Activated B cell treated with CpG ODN at 0.5 μM for 24 hours (primary cell): Measurements from ENCODE around the gene AHSP. TPM values are rescaled to one million over a fixed set of nuclear protein-coding genes. Genes with fewer than 3 reads are reported as not detected.
A peak's percentile ranks its signal among the peaks of the same experiment; 100 is the strongest.
"Not testable (repeated sequence)": the region's sequence is repeated elsewhere in the genome, so short reads cannot be mapped to it uniquely, and the experiment has no call there.

Experiments used
- ATAC-seq: fragments of 200-7000 bp; cut with Tn5 transposase; one replicate; pipeline ENCODE4 v1.10.0; 2021; ENCODE audit warnings: low read depth, mild to moderate bottlenecking, moderate library complexity
- CTCF ChIA-PET: fragments of 350-600 bp; sonication (Branson Sonifier 250); formaldehyde crosslinking; loops from one replicate; lab custom pipeline; 2021; ENCODE audit warnings: antibody characterized with exemption; lab: Charles Lee
- POLR2A ChIA-PET: fragments of 350-600 bp; sonication (Branson Sonifier 250); formaldehyde crosslinking; loops from one replicate; lab custom pipeline; 2021; ENCODE audit warnings: antibody characterized with exemption; lab: Charles Lee
- DNase-seq: peaks from one replicate; pipeline ENCODE4 v3.0.0; 2022
- H3K27ac Mint-ChIP-seq: one replicate; pipeline ENCODE4 v1.8.0; 2020; ENCODE audit warnings: mixed read lengths
- H3K27me3 Mint-ChIP-seq: one replicate; pipeline ENCODE4 v1.8.0; 2021; ENCODE audit warnings: mixed read lengths
- H3K36me3 Mint-ChIP-seq: one replicate; pipeline ENCODE4 v1.8.0; 2021; ENCODE audit warnings: low read depth, mixed read lengths
- H3K4me1 Mint-ChIP-seq: one replicate; pipeline ENCODE4 v1.8.0; 2021; ENCODE audit warnings: mixed read lengths
- H3K4me3 Mint-ChIP-seq: one replicate; pipeline ENCODE4 v1.8.0; 2020; ENCODE audit warnings: mild to moderate bottlenecking, mixed read lengths
- H3K9me3 Mint-ChIP-seq: one replicate; pipeline ENCODE4 v1.8.0; 2020; ENCODE audit warnings: mixed read lengths
- intact Hi-C: fragments of 100-400 bp; cut with micrococcal nuclease; formaldehyde crosslinking; loops from one replicate; pipeline ENCODE4 v1.15.1; 2024
- total RNA-seq: library from RNA; stranded (reverse); gene quantifications from 2 replicates; pipeline ENCODE4 v1.2.3, GENCODE V29; 2022
- TF ChIP-seq, protein P1 (sequence below): fragments of 200-600 bp; IDR thresholded peaks from one replicate; pipeline ENCODE4 v1.8.0; 2022; ENCODE audit warnings: antibody characterized with exemption, mild to moderate bottlenecking

Gene AHSP
- total RNA-seq, 1 donor from 2014 or later: not detected

DNA sequence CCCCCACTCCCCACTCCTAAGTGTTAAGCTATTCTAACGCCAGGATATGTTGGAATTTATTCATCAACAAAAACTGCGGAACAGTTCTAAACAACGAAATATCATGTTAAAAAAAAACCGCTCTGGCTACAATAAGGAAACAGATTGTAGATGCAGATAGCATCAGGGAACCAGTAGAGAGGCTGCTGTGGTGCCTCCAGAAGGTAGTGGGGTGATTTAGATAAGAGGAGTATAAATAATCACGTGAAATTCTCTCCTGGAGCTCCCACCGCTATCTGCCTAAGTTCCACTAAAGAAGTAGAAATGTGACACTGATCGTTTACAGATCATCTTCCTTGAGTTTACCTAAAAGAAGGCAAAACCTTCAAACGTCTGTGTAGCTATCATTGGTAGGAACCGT is 8.0 kb downstream of the AHSP start:
- no peak overlapping the region for H3K4me3 Mint-ChIP-seq
- ATAC-seq: no peak

DNA sequence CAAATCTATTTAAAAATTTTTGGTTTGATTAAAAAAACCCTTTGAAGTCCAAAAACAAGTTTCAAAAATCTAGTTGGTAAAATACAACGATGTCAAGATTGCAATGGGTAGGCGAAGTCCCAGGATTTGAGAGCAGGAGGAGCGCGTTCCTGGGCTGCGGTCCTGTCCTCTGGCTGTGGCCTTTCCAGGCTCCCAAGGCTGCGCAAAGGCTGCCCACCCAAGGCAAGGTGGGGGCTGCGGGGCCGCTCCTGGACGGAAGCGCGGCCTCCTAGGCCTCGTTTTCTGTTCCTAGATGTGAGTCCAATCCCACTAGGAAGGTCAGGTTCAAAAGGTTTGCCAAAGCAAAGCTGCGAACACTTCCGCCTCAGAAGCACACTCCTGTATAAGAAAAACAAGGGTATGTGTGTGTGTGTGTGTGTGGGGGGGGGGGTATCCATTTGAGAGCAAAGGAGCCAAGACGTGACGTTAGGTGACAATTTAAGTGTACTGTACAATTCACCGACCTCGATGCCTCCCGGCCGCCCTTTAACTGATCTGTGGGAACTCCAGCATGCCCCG is 9.2 kb downstream of the AHSP start:
- CTCF ChIA-PET: no interaction called here
- intact Hi-C loops: no loop called here
- ATAC-seq: no peak

More for the DNA sequence above, 8.0 kb downstream of the AHSP start:
- TF ChIP-seq, protein P1, sequence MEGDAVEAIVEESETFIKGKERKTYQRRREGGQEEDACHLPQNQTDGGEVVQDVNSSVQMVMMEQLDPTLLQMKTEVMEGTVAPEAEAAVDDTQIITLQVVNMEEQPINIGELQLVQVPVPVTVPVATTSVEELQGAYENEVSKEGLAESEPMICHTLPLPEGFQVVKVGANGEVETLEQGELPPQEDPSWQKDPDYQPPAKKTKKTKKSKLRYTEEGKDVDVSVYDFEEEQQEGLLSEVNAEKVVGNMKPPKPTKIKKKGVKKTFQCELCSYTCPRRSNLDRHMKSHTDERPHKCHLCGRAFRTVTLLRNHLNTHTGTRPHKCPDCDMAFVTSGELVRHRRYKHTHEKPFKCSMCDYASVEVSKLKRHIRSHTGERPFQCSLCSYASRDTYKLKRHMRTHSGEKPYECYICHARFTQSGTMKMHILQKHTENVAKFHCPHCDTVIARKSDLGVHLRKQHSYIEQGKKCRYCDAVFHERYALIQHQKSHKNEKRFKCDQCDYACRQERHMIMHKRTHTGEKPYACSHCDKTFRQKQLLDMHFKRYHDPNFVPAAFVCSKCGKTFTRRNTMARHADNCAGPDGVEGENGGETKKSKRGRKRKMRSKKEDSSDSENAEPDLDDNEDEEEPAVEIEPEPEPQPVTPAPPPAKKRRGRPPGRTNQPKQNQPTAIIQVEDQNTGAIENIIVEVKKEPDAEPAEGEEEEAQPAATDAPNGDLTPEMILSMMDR: no peak
- Mint-ChIP-seq H3K27ac (no peak overlapping the region), H3K9me3 (no peaks in the 10 kb centered on the region), H3K36me3 (peaks cover 1% of the 10 kb centered on the region), H3K27me3 (peaks cover 42% of the 10 kb centered on the region), H3K4me1 (peaks cover 4% of the 10 kb centered on the region)
- no peak for DNase-seq
- intact Hi-C loops: no loop called here
- ChIA-PET CTCF (no interaction called here), POLR2A (no interaction called here)

DNA sequence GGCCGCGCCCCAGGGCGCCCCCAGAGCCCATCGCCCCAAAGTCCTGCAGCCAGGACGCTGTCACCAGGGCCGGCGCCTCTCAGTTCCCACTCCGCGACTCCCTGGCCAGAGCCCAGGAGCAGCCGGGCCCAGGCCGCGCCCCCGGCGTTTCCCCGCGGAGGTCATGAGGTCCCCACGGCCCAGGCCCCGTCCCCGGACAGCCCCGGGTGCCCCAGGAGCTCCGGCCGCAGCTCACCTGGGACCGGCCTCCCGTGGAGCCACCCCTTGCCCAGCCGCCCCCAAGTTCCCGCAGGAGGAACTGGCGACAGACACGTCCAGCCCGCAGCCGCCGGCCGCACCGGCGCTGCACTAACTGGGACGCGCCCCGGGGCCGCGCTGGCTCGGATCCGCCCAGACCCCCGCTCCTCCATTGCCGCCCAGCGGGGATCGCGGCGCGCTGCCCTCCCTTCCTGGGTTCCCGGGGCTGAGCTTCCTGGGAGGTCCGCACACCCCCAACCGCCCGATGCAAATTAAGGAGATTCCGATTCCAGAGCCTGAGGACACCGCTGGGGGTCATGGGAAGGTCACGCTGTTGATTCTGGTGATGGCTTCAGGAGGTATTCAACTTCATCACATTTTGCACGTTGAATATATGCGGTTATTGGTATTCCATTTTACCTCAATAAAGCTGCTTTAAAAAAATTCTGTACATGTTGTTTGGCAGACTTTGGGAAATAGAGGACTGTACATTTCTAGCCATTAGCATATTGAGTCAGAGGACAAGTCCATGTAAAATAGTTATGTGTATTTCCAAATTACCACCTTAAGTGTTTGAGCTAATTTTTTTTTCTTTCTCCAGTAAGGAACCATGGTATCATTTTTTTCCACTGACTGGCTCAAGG is 9.9 kb downstream of the AHSP start:
- POLR2A ChIA-PET: no interaction called here
- H3K27me3 Mint-ChIP-seq: peaks cover 52% of the 10 kb centered on the region
- H3K4me3 Mint-ChIP-seq: peak overlapping the region; percentile 41

More for the DNA sequence above, 9.2 kb downstream of the AHSP start:
- Mint-ChIP-seq H3K9me3 (no peaks in the 10 kb centered on the region), H3K36me3 (peaks cover 1% of the 10 kb centered on the region), H3K27me3 (peaks cover 48% of the 10 kb centered on the region), H3K27ac (no peak overlapping the region), H3K4me1 (peaks cover 4% of the 10 kb centered on the region), H3K4me3 (no peak overlapping the region)
- POLR2A ChIA-PET: no interaction called here
- TF ChIP-seq, protein P1: no peak
- no peak for DNase-seq

DNA sequence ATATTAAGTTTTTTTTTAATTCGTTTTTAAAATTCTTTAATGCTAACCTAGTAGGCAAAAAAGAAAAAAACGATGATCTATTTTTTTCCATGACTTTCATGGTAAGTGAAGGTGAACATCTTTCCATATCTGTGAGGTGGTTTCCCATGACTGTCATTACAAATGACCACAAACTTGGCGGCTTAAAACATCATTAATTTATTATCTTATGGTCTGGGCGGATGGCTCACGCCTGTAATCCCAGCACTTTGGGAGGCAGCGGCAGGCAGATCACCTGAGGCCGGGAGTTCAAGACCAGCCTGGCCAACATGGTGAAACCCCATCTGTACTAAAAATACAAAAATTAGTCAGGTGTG is 10.5 kb downstream of the AHSP start:
- CTCF ChIA-PET, intact Hi-C loops, H3K9me3 Mint-ChIP-seq, DNase-seq, H3K36me3 Mint-ChIP-seq, POLR2A ChIA-PET, ATAC-seq, H3K4me1 Mint-ChIP-seq, H3K27ac Mint-ChIP-seq, H3K4me3 Mint-ChIP-seq: not testable (repeated sequence)
- H3K27me3 Mint-ChIP-seq: peaks cover 49% of the 10 kb centered on the region

More for the DNA sequence above, 9.9 kb downstream of the AHSP start:
- peaks cover 4% of the 10 kb centered on the region for H3K4me1 Mint-ChIP-seq
- H3K36me3 Mint-ChIP-seq: peaks cover 1% of the 10 kb centered on the region
- TF ChIP-seq, protein P1: no peak
- peaks cover 6% of the 10 kb centered on the region for H3K9me3 Mint-ChIP-seq
- no peak for DNase-seq
- intact Hi-C loops: no loop called here
- no peak for ATAC-seq
- CTCF ChIA-PET: no interaction called here
- H3K27ac Mint-ChIP-seq: no peak overlapping the region

GRCh38 chr16:31539762-31540161 is 12.1 kb downstream of the AHSP start:
- DNase-seq, H3K36me3 Mint-ChIP-seq, POLR2A ChIA-PET, H3K9me3 Mint-ChIP-seq, intact Hi-C loops, CTCF ChIA-PET, H3K4me1 Mint-ChIP-seq, ATAC-seq, H3K4me3 Mint-ChIP-seq, H3K27ac Mint-ChIP-seq: not testable (repeated sequence)
- H3K27me3 Mint-ChIP-seq: peaks cover 44% of the 10 kb centered on the region

GRCh38 chr16:31542763-31543162 is 15.1 kb downstream of the AHSP start:
- DNase-seq (no peak), ATAC-seq (no peak)
- ChIA-PET POLR2A (no interaction called here), CTCF (no interaction called here)
- TF ChIP-seq, protein P1: no peak
- Mint-ChIP-seq H3K4me3 (no peak overlapping the region), H3K27me3 (peaks cover 40% of the 10 kb centered on the region), H3K9me3 (peaks cover 10% of the 10 kb centered on the region), H3K36me3 (peaks cover 1% of the 10 kb centered on the region), H3K27ac (no peak overlapping the region), H3K4me1 (peaks cover 2% of the 10 kb centered on the region)
- intact Hi-C loops: no loop called here
